Common myeloid progenitor, CD34-positive (primary cell): ENCODE measurements around the gene HPCA.

ENCODE experiments used
- CTCF ChIA-PET: fragments of 350-600 bp; sonication (Branson Sonifier 250); formaldehyde crosslinking; loops from one replicate; lab custom pipeline; 2021; ENCODE audit warnings: antibody characterized with exemption; lab: Charles Lee
- POLR2A ChIA-PET: fragments of 350-600 bp; sonication (Branson Sonifier 250); formaldehyde crosslinking; loops from one replicate; lab custom pipeline; 2021; ENCODE audit warnings: antibody characterized with exemption; lab: Charles Lee
- DNase-seq, 3 donors: peaks; one replicate each; pipeline versions ENCODE4 v3.0.0 to v3.0.0-alpha.2; 2013
- H3K27ac ChIP-seq, 2 experiments: 1 replicate in 1 of 2; 2 replicates in 1 of 2; pipeline ENCODE4 v1.7.0; 2013; ENCODE audit warnings: inconsistent platforms in 2 of 2, low read length in 2 of 2, mild to moderate bottlenecking in 2 of 2, low read depth in 1 of 2, moderate library complexity in 1 of 2; ENCODE audit not compliant: severe bottlenecking in 2 of 2, insufficient read depth in 1 of 2, poor library complexity in 1 of 2
- H3K27me3 ChIP-seq, 5 experiments: replicated peaks in 2 of 5; 1 replicate in 3 of 5; 2 replicates in 2 of 5; pipeline versions ENCODE4 v1.6.1 to v1.7.0; 2013; ENCODE audit warnings: low read length in 4 of 5, mild to moderate bottlenecking in 2 of 5, moderate library complexity in 2 of 5, inconsistent platforms in 1 of 5; ENCODE audit not compliant: insufficient read depth in 5 of 5, control insufficient read depth in 4 of 5
- H3K36me3 ChIP-seq, 4 experiments: 1 replicate in 2 of 4; 2 replicates in 2 of 4; pipeline versions ENCODE4 v1.6.1 to v1.7.0; 2013; ENCODE audit warnings: low read length in 3 of 4, control low read depth in 1 of 4, mild to moderate bottlenecking in 1 of 4; ENCODE audit not compliant: control insufficient read depth in 4 of 4, insufficient read depth in 4 of 4
- H3K4me1 ChIP-seq, 4 experiments: 1 replicate in 3 of 4; 2 replicates in 1 of 4; pipeline versions ENCODE4 v1.6.1 to v1.7.1; 2013; ENCODE audit warnings: low read length in 3 of 4, mild to moderate bottlenecking in 3 of 4, control low read depth in 1 of 4, inconsistent platforms in 1 of 4, moderate library complexity in 1 of 4; ENCODE audit not compliant: control insufficient read depth in 4 of 4, insufficient read depth in 4 of 4; ENCODE audit errors: control extremely low read depth in 1 of 4
- H3K4me3 ChIP-seq, 7 experiments: 1 replicate in 4 of 7; 2 replicates in 3 of 7; pipeline versions ENCODE4 v1.5.1 to v1.7.0; 2013; ENCODE audit warnings: mild to moderate bottlenecking in 7 of 7, low read length in 6 of 7, moderate library complexity in 6 of 7, inconsistent platforms in 2 of 7, low read depth in 2 of 7, control low read depth in 1 of 7; ENCODE audit not compliant: insufficient read depth in 4 of 7, control insufficient read depth in 1 of 7; ENCODE audit errors: extremely low read depth in 1 of 7
- H3K9me3 ChIP-seq, 5 experiments: 1 replicate in 4 of 5; 2 replicates in 1 of 5; pipeline versions ENCODE4 v1.6.1 to v1.7.1; 2013; ENCODE audit warnings: low read length in 4 of 5, mild to moderate bottlenecking in 2 of 5, inconsistent platforms in 1 of 5, low read depth in 1 of 5, moderate library complexity in 1 of 5; ENCODE audit not compliant: control insufficient read depth in 4 of 5, insufficient read depth in 2 of 5; ENCODE audit errors: control extremely low read depth in 1 of 5
- WGBS: methylation state at CpG from one replicate; pipeline ENCODE4 v1.1.5; 2013; ENCODE audit not compliant: insufficient coverage; 5-methylcytosine and 5-hydroxymethylcytosine counted together

Gene HPCA

DNA sequence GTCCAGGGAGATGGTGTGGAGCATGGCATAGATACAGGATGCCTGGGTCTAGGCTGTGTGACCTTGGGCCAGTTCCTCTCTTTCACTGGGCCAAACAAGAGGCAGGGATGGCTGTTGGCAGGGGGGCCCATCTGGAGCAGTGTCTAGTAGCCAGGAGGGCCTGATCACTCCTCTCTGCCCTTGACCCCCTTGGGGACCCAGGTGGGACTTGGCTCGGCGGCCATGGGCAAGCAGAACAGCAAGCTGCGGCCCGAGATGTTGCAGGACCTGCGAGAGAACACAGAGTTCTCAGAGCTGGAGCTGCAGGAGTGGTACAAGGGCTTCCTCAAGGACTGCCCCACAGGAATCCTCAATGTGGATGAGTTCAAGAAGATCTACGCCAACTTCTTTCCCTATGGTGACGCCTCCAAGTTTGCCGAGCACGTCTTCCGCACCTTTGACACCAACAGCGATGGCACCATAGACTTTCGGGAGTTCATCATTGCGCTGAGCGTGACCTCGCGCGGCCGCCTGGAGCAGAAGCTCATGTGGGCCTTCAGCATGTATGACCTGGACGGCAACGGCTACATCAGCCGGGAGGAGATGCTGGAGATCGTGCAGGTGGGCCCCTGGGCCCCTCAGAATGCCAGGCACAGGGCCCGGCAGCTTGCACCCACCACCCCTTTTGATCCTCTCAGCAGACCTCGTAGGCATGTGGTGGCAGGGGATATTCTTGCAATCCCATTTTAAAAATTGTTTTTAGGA, 2.6 kb downstream of the HPCA start:
- CTCF ChIA-PET, result interaction anchor here (1.0 to 5.2 kb wide), 8 partner anchors 8 to 166 kb away, joined by 3 to 23 read pairs (median 4); no protein-coding TSS in a partner anchor

DNA sequence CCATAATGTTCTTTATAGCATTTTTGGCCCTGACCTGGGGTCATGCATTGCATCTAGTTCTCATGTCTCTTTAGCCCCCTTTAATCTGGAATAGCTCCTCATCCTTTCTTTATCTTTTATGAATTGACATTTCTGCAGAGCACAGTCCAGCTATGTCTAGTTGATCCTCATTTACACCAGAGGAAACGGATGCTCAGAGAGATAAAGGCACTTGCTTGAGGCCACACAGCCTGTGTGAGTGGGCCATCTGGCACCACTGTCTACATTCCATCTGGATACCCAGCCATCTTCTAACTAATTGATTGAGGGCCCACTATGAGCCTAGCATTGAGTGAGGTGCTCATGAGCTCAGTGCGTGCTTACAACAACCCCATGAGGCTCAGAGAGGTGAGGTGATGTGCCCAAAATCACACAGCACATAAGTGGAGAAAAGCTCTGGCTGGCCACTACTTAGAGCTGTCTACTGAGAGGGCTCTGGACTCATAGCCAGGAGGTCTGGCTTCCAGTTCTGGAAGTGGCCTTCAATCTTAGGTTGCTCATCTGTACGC, 3.5 kb downstream of the HPCA start:
- 100% methylated on average over 1 of the region's 3 CpGs for WGBS
- H3K4me3 ChIP-seq, result no peak overlapping the region
- H3K4me1 ChIP-seq, result peaks cover 0 to 24% (median 17%) of the 10 kb centered on the region in 4 experiments
- no peak overlapping the region for H3K27ac ChIP-seq
- H3K36me3 ChIP-seq, result no peaks in the 10 kb centered on the region
- no peak for DNase-seq
- CTCF ChIA-PET, result interaction anchor here (1.0 to 5.2 kb wide), 10 partner anchors 7 to 194 kb away, joined by 3 to 23 read pairs (median 4); no protein-coding TSS in a partner anchor
- POLR2A ChIA-PET, result no interaction called here
- peaks cover 0 to 98% (median 44%) of the 10 kb centered on the region in 5 experiments for H3K27me3 ChIP-seq
- peaks cover 0 to 5% (median 0%) of the 10 kb centered on the region in 5 experiments for H3K9me3 ChIP-seq

More for the DNA sequence above, 2.6 kb downstream of the HPCA start:
- no peak overlapping the region for H3K27ac ChIP-seq
- H3K9me3 ChIP-seq, result peaks cover 0 to 5% (median 0%) of the 10 kb centered on the region in 5 experiments
- no peak overlapping the region for H3K4me3 ChIP-seq
- no peak for DNase-seq
- peaks cover 0 to 23% (median 17%) of the 10 kb centered on the region in 4 experiments for H3K4me1 ChIP-seq
- 92% methylated on average over 23 of the region's 24 CpGs for WGBS
- H3K36me3 ChIP-seq, result no peaks in the 10 kb centered on the region
- H3K27me3 ChIP-seq, result peaks cover 0 to 99% (median 42%) of the 10 kb centered on the region in 5 experiments
- POLR2A ChIA-PET, result no interaction called here

- no peak overlapping the region for H3K4me3 ChIP-seq
- H3K27ac ChIP-seq, result no peak overlapping the region
- ChIA-PET CTCF (interaction anchor here (1.0 to 5.2 kb wide), 9 partner anchors 9 to 196 kb away, joined by 3 to 23 read pairs (median 6); no protein-coding TSS in a partner anchor), POLR2A (no interaction called here)
- no peaks in the 10 kb centered on the region for H3K36me3 ChIP-seq
- DNase-seq, result no peak
- peaks cover 0 to 98% (median 37%) of the 10 kb centered on the region in 5 experiments for H3K27me3 ChIP-seq
- H3K9me3 ChIP-seq, result peaks cover 0 to 5% (median 0%) of the 10 kb centered on the region in 5 experiments
- peaks cover 0 to 24% (median 17%) of the 10 kb centered on the region in 4 experiments for H3K4me1 ChIP-seq
- 92% methylated on average over 5 of the region's 7 CpGs for WGBS
These were observed 4.4 kb downstream of the HPCA start for GRCh38 chr1:32890516-32891240.

GRCh38 chr1:32891241-32891570, 4.9 kb downstream of the HPCA start:
- H3K27me3 ChIP-seq, result peaks cover 0 to 98% (median 37%) of the 10 kb centered on the region in 5 experiments
- CTCF ChIA-PET, result interaction anchor here (1.0 to 5.2 kb wide), 7 partner anchors 9 to 195 kb away, joined by 3 to 23 read pairs (median 8); no protein-coding TSS in a partner anchor
- H3K4me1 ChIP-seq, result peaks cover 0 to 21% (median 12%) of the 10 kb centered on the region in 4 experiments
- no CpG with 5 or more reads among the region's 1 CpG for WGBS
- peaks cover 0 to 5% (median 0%) of the 10 kb centered on the region in 5 experiments for H3K9me3 ChIP-seq
- no peaks in the 10 kb centered on the region for H3K36me3 ChIP-seq
- H3K27ac ChIP-seq, result no peak overlapping the region
- POLR2A ChIA-PET, result no interaction called here
- H3K4me3 ChIP-seq, result no peak overlapping the region
- no peak for DNase-seq

- ChIA-PET CTCF (interaction anchor here (0.8 to 5.2 kb wide), 7 partner anchors 8 to 195 kb away, joined by 3 to 23 read pairs (median 8); no protein-coding TSS in a partner anchor), POLR2A (no interaction called here)
- H3K4me3 ChIP-seq, result no peak overlapping the region
- no peak overlapping the region for H3K27ac ChIP-seq
- H3K4me1 ChIP-seq, result peaks cover 0 to 21% (median 12%) of the 10 kb centered on the region in 4 experiments
- no peaks in the 10 kb centered on the region for H3K36me3 ChIP-seq
- H3K27me3 ChIP-seq, result peaks cover 0 to 97% (median 41%) of the 10 kb centered on the region in 5 experiments
- 96% methylated on average over 3 of the region's 3 CpGs for WGBS
- peaks cover 0 to 5% (median 0%) of the 10 kb centered on the region in 5 experiments for H3K9me3 ChIP-seq
- no peak for DNase-seq
These were observed 5.3 kb downstream of the HPCA start for GRCh38 chr1:32891630-32892029.

GRCh38 chr1:32892368-32893197, 6.3 kb downstream of the HPCA start:
- DNase-seq, result peak; percentile 58 to 74 (median 73)
- ChIA-PET CTCF (interaction anchor here (0.8 to 5.2 kb wide), 13 partner anchors 9 to 194 kb away, joined by 3 to 23 read pairs (median 4); no protein-coding TSS in a partner anchor), POLR2A (no interaction called here)
- Histone ChIP-seq H3K9me3 (peaks cover 0 to 5% (median 0%) of the 10 kb centered on the region in 5 experiments), H3K36me3 (no peaks in the 10 kb centered on the region), H3K27ac (no peak overlapping the region), H3K4me1 (peaks cover 0 to 16% (median 11%) of the 10 kb centered on the region in 4 experiments), H3K27me3 (peaks cover 0 to 93% (median 40%) of the 10 kb centered on the region in 5 experiments), H3K4me3 (peak overlapping the region in 5 of 7 experiments; percentile 6 to 67 (median 52))
- WGBS, result 25% methylated on average over 34 of the region's 49 CpGs
